AG04449 (cell line): ENCODE results near the gene RPL36.
A peak's percentile ranks its signal among the peaks of the same experiment; 100 is the strongest.
"Not testable (repeated sequence)": the region's sequence is repeated elsewhere in the genome, so short reads cannot be mapped to it uniquely, and the experiment has no call there.

ENCODE experiments used
- CTCF ChIA-PET: fragments of 350-600 bp; formaldehyde crosslinking; extraction: SDS; loops from one replicate; lab custom pipeline; 2021; ENCODE audit warnings: antibody characterized with exemption; lab: Yijun Ruan, JAX
- POLR2A ChIA-PET: fragments of 400-600, 350-600 bp; formaldehyde crosslinking; extraction: SDS; loops from one replicate; lab custom pipeline; 2020; ENCODE audit warnings: antibody characterized with exemption, inconsistent platforms; lab: Yijun Ruan, JAX
- DNase-seq: peaks from one replicate; pipeline ENCODE4 v3.0.0-alpha.2; 2010; ENCODE audit warnings: low read depth, low spot score
- H3K4me3 ChIP-seq: 2 replicates; pipeline ENCODE4 v1.5.1; 2011; ENCODE audit warnings: low read depth, mild to moderate bottlenecking, control low read depth, low read length
- TF ChIP-seq, protein P1 (sequence below): IDR thresholded peaks from one replicate; pipeline ENCODE4 v1.5.1; 2011; ENCODE audit warnings: mild to moderate bottlenecking, moderate library complexity, low read length, control low read depth, inconsistent platforms; ENCODE audit not compliant: insufficient read depth; ENCODE audit errors: missing control alignments

RPL36 gene

DNA sequence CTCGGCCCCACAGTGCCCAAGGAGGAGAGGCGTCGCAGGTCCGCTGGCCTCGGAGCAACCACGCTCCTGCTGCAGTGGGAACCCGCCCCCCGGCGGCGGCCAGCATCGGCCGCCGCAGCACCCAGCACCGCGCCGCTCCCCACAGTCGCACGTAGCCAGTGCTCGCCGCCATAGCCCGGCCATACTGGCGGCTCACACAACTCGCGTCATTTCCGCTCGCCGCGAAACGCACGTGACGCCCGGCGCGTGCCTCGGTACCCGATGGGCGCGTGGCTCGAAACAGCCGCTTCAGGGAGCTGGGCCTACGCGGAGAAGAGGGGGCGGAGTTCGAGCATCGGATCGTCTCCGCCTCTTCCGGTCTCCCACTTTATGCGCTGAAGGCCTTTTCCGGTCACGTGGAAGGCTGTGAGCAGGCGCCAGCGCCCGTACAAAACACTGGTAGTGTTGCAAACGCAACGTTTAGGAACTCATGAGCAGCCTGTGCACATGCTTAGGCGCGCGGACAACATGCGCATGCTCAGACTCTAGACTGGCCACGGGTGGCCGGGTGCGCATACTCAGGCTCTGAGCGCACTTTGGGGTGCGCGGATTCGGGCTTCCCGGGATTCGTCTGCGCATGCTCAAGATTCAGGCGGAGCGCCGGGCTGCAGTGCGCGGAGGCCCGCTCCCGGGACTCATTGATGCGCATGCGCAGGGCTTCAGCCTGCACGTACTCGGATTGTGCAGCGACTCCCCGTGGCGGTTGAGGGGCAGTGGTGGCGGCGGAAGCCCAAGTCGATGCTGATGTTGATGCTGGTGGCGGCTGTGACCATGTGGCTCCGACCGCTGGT, 30.1 kb downstream of the RPL36 start, which contains the start of the genes CATSPERD and LONP1:
Gene CATSPERD (plus strand): TSS at position 677 of the 830 bp plus-strand sequence. CDS start 101 bp downstream, at position 778.
Gene LONP1 (minus strand): TSS at position 186 of the 830 bp plus-strand sequence. CDS start 14 bp downstream, at position 172.
- POLR2A ChIA-PET = interaction anchor here (0.7 to 1.5 kb wide), 8 partner anchors 15 to 242 kb away, joined by 3 to 7 read pairs (median 4); partner anchors contain the start of genes NDUFA11, RPL36 and VMAC

DNA sequence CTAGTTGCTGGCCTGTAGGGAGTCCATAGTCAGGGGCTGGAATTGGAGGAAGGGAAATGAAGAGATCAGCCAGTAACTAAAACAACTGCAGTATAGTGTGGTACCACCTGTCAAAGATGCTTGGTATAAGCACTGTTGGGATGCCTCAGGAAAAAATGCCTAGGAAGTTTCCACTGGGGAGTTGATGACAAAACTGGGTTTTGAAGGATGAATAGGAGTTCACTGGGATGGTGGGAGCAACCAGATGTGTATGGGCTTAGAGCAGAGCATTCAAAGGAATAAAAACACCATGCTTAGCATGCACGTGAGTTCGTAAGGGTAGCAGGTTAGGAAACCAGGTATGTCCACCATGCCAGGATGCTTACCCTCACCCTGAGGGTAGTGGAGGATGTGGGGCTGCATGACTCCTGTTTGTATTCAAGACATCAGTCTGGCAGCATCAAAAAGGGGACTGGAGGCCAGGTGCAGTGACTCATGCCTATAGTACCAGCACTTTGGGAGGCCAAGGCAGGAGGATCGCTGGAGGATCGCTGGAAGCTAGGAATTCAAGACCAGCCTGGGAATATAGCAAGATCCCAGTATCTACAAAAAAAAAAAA, 37.5 kb downstream of the RPL36 start:
- H3K4me3 ChIP-seq = no peak overlapping the region
- no peak for DNase-seq
- ChIA-PET CTCF (no interaction called here), POLR2A (no interaction called here)
- TF ChIP-seq, protein P1, sequence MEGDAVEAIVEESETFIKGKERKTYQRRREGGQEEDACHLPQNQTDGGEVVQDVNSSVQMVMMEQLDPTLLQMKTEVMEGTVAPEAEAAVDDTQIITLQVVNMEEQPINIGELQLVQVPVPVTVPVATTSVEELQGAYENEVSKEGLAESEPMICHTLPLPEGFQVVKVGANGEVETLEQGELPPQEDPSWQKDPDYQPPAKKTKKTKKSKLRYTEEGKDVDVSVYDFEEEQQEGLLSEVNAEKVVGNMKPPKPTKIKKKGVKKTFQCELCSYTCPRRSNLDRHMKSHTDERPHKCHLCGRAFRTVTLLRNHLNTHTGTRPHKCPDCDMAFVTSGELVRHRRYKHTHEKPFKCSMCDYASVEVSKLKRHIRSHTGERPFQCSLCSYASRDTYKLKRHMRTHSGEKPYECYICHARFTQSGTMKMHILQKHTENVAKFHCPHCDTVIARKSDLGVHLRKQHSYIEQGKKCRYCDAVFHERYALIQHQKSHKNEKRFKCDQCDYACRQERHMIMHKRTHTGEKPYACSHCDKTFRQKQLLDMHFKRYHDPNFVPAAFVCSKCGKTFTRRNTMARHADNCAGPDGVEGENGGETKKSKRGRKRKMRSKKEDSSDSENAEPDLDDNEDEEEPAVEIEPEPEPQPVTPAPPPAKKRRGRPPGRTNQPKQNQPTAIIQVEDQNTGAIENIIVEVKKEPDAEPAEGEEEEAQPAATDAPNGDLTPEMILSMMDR = no peak

More for the DNA sequence above, 30.1 kb downstream of the RPL36 start, which contains the start of the genes CATSPERD and LONP1:
- CTCF ChIA-PET = interaction anchor here (0.7 to 1.9 kb wide), 13 partner anchors 8 to 84 kb away, joined by 3 to 9 read pairs (median 3); partner anchors contain the start of gene RPL36
- peak within 1 kb of the TSS; percentile 97 for H3K4me3 ChIP-seq
- DNase-seq = peak; percentile 87
- TF ChIP-seq, protein P1 = peak; percentile 99

DNA sequence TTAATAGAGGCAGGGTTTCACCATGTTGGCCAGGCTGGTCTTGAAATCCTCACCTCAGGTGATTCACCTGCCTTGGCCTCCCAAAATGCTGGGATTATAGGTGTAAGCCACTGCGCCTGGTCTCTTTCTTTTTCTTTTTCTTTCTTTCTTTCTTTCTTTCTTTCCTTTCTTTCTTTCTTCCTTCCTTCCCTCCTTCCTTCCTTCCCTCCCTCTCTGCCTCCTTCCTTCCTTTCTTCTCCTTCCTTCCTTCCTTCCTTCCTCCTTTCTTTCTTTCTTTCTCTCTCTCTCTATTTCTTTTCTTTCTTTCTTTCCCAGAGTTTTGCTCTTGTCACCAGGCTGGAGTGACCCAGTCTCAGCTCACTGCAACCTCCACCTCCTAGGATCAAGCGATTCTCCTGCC, 43.1 kb downstream of the RPL36 start:
- CTCF ChIA-PET = interaction anchor here (1.6 kb wide), 1 partner anchor 71 kb away, joined by 4 read pairs; no protein-coding TSS in a partner anchor
- H3K4me3 ChIP-seq, POLR2A ChIA-PET, DNase-seq: not testable (repeated sequence)

DNA sequence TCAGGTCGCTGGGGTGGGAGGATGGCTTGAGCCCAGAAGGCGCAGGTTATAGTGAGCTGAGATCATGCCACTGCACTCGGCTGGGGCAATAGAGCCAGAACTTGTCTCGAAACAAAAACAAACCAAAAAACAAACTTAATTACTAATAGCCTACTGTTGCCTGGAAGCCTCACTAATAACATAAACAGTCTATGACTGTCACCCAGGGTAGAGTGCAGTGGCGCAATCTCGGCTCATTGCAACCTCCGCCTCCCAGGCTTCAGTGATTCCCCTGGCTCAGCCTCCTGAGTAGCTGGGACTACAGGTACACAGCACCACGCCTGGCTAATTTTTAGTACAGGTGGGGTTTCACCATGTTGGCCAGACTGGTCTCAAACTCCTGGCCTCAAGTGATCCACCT, 48.3 kb downstream of the RPL36 start:
- ChIA-PET POLR2A (no interaction called here), CTCF (no interaction called here)
- H3K4me3 ChIP-seq = no peak overlapping the region
- TF ChIP-seq, protein P1 = no peak
- DNase-seq = no peak
